ENCODE results near the gene MOB1A.
A peak's percentile ranks its signal among the peaks of the same experiment; 100 is the strongest.
"Not testable (repeated sequence)": the region's sequence is repeated elsewhere in the genome, so short reads cannot be mapped to it uniquely, and the experiment has no call there.

Gene MOB1A

DNA sequence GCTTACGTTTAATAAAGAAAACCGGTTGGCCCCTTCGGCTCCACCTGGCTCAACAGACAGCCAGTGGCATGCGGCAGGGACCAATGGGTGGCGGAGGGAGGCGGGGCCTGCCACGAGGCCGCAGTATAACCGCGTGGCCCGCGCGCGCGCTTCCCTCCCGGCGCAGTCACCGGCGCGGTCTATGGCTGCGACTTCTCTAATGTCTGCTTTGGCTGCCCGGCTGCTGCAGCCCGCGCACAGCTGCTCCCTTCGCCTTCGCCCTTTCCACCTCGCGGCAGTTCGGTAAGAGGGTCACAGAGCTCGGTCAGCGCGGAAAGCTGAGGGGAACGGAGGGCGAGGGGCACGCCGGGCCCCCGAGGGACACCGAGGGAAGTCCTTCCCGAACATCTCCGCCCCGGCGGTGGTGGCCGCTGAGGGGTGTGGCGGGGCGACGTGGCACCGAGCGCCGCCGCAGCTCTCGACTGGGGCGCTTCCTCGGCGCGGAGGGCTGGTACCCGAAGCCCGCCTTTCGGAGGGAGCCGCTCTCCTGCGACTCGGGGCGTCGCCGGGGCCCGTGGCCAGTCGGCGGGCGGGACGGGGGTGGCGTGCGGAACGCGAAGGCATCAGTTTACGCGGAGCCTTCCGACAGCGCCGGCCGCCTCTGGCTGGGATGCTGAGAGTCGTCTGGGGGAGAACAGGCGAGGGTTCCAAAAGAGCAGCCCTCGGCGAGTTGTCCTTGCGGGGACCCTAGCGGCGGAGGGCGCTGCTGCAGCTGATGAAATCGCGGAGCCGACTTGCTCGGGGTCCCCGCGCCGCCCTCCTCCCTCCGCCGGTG, 20.0 kb upstream of the MOB1A start, which contains the start of gene MTHFD2:
MTHFD2 (plus strand) TSS at position 155 of the 814 bp plus-strand sequence; CDS start at position 182, 27 bp downstream.
- DNase-seq (peak; percentile 93), ATAC-seq (peak; percentile 95)

DNA sequence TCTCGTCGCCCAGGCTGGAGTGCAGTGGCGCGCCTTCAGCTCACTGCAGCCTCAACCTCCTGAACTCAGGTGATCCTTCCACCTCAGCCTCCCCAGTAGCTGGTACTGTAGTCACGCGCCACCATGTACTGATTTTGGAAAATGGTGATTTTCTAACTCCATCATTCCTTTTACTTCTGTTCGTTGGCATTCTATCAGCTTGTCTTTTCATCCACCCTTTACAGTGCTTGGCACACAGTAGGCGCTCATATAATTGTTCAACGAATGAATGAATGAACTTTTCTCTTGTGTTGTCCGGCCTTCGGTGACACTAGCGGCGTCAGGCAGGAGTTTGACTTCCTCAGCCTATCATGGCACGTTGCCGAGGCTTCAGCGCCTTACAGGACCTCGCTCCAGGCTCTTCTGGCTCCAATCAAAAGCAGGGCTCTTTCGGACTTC, 19.4 kb upstream of the MOB1A start:
- DNase-seq (no peak), ATAC-seq (no peak)

DNA sequence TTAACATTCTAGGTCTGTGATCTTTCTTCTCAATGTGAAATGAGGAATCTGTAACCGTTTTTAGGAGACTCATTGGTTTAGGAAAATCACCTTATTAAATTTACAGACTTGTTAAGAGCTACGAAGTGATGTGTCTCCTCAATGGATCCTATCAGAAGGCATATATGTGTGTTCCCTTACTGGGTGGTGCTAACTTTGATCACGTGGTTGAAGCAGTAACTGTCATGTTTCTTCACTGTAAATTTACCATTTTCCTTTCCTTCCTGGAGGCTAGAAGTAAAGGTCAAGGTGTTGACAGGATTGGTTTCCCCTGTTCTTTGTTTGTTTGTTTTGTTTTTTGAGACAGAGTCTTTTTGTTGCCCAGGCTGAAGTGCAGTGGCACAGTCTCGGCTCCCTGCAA, 18.4 kb upstream of the MOB1A start:
- ATAC-seq = no peak
- DNase-seq = no peak

DNA sequence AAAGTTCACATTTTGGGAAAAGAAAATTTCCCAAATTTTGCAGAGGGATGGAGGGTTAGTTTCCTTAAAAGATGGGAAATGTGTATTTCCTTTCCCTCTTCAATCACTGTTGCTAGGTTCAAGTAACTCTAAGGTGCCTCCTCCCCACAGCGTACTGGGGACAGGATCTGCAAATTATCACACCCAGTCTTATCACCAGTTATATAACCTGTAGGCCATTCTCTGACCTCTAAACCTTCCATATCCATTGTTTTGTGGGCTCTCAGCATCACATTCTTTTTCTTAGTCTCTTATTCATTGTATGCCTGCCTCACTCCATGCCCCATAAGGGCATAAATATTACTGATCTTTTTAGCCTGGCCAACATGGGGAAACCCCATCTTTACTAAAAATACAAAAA, 16.1 kb upstream of the MOB1A start:
- DNase-seq = no peak
- ATAC-seq = no peak

DNA sequence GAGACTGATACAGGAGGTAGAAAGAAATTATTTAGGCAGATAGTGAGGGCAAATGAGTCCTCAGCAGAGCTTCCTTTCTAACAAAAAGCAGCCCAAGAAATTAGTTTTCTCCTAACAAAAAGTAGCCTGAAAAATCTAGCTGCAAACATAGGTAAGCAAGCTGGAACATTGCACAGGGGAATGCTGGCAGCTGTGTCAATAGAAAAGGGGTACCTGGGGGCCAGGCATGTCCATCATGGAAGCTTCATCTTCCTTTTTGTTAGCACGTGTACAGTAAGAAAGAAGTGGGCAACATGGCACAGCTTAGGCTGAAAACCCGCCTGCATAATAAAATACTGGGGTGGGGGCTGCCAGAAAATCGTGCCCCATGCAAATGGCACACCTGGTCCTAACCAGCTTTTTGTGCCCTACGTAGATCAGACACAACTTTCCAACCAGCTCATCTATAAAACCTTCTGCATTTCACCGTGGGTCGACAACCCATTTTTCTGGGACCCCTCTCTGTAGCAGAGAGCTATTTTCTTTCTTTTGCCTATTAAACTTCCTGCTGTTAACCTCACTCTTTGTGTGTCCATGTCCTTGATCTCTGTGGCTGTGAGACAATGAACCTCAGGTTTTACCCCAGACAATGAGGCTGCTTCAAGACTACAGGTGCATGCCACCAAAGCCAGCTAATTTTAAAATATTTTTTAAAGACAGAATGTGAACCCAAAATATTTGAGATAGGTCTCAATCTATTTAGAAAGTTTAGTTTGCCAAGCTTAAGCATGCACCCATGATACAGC, 13.1 kb upstream of the MOB1A start:
- DNase-seq (no peak), ATAC-seq (no peak)

DNA sequence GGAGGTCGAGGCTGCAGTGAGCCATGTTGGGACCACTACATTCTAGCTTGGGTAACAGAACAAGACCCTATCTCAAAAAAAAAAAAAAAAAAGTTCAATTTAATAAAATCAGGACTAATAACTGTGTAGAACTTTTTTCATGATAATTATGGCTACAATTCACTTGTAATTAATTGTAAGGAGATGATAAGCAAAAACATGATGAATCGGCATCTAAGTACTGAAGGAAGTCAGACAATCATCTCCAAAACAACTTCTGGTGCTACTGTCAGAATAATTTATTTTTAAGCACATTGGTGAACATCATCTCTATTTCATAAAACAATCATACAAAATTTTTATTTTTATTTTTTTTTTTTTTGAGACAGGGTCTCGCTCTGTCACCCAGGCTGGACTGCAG, 10.0 kb upstream of the MOB1A start:
- ATAC-seq (no peak), DNase-seq (no peak)

DNA sequence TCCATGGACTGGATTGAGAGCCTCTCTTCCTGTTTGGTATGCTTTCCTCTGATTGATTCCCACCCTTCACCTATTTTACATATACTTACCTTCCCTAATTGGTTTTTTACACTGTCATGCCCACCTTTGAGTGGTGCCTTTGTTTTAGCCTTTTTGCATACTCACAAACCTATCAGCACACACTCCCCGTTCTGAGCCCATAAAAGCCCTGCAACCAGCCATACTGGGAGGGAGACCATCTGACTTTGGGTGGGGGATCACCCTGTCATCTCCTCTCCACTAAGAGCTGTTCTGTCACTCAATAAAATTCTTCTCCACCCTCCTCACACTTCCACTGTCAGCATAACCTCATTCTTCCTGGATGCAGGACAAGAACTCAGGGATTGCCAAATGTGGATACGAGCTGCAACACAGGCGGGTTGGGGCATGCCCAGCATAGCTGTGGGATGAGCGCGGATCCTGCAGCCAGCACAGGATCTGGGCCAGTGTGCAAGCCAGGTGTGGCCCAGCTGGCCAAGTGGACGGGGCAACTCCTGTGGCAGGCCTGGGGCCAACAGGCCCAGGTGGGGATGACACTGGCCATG, 9.4 kb upstream of the MOB1A start:
- DNase-seq (no peak), ATAC-seq (no peak)

DNA sequence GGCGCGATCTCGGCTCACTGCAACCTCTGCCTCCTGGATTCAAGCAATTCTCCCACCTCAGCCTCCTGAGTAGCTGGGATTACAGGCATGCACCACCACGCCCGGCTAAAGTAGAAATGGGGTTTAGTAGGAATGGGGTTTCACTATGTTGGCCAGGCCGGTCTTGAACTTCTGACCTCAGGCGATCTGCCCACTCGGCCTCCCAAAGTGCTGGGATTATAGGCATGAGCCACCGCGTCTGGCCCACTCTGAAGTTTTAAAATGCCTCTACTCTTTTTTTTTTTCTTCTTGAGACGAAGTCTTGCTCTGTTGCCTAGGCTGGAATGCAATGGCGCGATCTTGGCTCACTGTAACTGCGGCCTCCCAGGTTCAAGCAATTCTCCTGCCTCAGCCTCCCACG, 8.0 kb upstream of the MOB1A start:
- not testable (repeated sequence) for ATAC-seq, DNase-seq

DNA sequence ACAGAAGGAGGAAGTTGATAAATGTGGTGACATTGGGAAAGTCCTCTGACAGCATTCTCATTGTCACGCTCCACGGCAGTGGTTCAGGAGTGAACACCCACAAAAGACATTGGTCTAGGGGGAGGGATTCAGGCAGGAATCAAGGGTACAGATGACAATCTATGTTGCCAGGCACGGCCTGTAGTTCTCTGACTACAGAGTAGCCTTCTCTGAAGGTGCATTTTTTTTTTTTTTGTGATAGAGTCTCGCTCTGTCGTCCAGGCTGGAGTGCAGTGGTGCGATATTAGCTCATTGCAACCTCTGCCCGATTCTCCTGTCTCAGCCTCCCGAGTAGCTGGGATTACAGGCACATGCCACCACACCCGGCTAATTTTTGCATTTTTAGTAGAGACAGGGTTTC, 7.4 kb upstream of the MOB1A start:
- peak; percentile 40 for DNase-seq

DNA sequence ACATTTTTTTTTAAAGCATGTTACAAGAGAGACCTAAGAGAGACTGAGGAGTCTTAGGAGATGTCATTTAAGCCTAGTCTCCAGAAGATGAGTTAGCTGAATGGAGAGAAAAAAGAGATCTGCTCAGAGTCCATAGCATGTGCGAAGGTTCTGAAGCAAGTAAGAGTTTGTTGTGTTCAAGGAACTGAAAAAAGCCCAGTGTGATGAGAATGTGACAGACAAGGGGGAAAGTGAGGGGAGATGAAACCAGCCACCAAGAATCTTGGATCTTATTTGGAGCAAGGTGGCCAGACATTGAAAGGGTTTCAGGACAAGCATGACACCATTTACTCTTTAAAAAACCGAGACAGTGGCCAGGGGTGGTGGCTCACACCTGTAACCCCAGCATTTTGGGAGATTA, 5.2 kb upstream of the MOB1A start:
- DNase-seq (no peak), ATAC-seq (no peak)

More for the DNA sequence above, 7.4 kb upstream of the MOB1A start:
- ATAC-seq = peak; percentile 87

DNA sequence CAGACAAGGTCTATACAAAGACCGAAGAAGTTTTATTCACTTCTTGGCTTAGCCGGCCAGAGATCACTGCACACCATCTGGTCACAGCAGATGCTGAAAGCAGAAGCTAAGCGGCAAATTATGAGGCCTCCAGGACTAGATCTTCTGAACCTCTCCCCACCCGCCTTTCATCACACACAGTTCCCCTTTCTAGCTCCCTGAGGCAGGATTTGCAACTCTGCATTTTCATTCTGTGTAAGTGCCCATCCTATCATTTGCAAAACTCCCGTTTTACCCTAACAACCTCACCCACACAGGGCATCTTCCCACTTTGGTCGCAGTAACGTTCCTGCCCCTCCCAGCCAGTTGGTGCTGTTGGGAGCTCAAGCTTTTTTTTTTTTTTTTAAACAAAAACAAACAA, 3.1 kb upstream of the MOB1A start:
- no peak for ATAC-seq
- no peak for DNase-seq

DNA sequence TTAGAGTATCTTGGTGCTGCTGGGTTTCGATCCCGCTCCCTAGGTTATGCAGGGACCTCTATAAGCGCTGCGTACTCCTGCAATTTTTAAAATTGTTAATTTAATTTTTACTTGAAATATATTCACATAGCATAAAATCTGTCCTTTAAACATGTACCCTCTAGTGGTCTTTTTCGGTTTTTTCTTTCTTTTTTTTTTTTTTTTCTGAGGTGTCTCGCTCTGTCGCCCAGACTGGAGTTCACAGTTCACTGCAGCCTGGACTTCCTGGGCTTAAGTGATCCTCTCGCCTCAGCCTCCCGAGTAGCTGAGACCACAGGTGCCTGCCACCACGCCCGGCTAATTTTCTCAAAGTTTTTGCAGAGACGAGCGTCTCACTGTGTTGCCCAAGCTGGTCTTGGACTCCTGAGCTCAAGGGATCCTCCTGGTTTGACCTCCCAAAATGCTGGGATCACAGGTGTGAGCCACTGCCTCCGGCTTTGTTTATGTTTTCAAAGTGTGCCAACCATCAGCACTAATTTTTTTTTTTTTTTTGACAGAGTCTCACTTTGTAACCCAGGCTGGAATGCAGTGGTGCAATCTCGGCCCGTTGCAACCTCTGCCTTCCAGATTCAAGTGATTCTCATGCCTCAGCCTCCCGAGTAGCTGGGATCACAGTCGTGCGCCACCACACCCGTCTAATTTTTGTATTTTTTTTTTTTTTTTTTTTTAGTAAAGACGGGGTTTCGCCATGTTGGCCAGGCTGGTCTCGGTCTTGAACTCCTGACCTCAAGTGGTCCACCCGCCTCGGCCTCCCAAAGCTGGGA, 585 bp upstream of the MOB1A start:
- no peak for DNase-seq
- ATAC-seq = peak; percentile 6

DNA sequence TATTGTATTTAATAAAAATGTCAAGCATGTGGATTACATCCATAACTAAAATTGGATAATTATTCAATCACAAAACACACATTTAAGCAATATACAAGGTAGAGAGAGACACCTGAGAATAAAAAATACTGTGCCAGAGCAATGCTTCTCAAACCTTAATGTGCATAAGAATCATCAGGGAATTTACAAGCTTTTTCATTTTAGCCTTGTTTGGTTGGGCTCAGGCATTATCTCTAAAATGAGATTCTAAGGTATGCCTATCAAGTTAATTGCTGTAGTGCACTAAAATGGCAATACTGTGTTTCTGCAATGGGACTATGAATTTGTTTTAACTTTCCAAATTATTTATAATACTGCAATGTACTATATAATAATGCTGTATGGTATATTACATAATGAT, 983 bp downstream of the MOB1A start:
- no peak for DNase-seq
- no peak for ATAC-seq

DNA sequence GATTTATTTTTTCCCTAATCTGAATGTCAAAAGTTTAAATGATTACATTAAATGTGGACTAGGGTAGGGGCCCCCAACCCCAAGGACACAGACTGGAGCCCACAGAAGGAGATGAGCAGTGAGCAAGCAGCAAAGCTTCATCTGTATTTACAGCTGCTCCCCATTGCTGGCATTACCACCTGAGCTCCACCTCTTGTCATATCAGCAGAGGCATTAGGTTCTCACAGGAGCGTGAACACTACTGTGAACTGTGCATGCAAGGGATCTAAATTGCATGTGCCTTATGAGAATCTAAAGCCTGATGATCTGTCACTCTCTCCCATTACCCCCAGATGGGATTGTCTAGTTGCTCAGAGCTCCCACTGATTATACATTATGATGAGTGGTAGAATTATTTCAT, 3.8 kb downstream of the MOB1A start:
- ATAC-seq (no peak), DNase-seq (no peak)

DNA sequence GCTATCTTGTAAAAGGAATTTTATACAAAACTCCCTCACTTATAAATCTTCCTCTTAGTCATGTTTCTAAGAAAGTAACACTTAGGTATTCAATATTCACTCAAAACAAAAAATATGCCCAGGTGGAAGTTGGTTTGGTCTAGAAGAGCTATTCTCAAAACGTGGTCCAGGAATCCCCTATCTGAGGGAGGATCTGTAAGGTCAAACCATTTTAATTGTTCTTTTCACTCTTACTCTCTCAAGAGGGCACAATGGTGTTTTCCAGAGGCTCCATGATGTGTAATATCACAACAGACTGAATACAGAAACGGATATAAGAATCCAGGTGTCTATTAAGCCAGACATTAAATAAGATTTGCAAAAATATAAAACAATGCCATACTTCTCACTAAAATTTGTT, 9.9 kb downstream of the MOB1A start:
- ATAC-seq (peak; percentile 78), DNase-seq (no peak)

DNA sequence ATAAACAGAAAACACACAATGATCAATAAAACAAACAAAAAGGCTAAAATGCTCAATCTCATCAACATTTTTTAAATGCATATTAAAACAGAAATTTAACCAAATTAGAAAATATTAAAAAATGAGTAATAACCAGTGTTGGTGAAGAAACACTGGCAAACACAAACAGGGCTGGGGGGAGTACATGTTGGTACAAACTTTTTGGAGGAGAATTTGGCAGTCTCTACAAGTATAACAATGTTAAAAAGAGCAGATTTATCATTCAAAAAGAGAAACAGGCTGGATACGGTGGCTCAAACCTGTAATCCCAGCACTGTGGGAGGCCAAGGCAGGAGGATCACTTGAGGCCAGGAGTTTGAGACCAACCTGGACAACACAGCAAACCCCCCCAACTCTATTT, 13.9 kb downstream of the MOB1A start:
- DNase-seq (no peak), ATAC-seq (no peak)

DNA sequence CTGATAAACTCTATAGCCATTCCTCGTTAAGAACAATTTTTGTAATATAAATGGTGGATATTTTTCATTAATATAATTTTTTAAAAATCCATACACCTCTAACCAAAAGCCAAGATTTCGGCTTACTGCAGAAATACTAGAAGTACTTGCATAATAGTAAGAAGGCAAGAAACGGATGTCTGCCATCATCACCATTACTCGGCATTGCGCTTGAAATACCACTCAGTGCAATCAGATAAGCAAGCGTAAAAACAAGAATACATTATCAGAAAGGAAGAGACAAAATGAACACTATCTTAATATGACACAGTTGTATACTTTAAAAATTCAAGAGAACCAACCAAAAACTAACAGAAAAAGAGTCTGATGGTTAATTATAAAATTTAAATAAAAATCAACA, 15.7 kb downstream of the MOB1A start:
- ATAC-seq = no peak
- no peak for DNase-seq

DNA sequence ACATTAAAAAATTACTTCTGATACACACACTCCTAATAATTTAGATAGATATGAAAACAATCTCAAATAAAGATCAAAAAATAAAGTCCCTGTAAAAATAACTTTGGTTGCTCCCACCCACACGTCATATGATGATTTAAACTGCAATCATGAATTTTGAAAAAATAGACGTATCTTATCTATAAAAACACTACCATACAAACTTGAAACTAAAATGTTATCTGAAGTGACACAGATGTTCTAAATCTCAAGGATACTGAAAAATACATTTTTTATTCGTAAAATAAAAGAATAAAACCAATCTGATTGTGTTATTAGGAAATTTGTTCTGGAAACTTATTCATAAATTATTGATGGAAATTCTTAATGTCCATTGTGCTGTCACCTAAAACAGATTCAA, 22.8 kb downstream of the MOB1A start:
- DNase-seq = no peak
- ATAC-seq = no peak

DNA sequence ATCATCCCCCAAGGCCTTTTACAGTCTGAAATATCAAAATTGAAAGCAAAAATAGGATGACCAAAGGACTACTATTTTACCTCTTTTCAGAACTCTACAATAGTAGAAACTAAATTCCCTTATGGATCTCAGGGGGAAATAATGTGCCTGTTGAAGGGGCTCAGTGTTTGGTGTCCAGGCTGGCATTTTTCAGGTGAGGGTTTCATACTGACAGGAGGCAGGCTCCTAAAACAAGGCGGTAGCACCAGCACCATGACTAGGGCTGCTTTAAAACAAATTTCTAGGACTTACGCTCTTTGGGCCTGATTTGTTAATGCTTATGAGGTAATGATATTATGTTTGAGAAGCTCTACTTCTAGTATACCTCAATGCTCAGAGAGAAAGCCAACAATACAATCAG, 25.7 kb downstream of the MOB1A start:
- ATAC-seq (no peak), DNase-seq (no peak)

DNA sequence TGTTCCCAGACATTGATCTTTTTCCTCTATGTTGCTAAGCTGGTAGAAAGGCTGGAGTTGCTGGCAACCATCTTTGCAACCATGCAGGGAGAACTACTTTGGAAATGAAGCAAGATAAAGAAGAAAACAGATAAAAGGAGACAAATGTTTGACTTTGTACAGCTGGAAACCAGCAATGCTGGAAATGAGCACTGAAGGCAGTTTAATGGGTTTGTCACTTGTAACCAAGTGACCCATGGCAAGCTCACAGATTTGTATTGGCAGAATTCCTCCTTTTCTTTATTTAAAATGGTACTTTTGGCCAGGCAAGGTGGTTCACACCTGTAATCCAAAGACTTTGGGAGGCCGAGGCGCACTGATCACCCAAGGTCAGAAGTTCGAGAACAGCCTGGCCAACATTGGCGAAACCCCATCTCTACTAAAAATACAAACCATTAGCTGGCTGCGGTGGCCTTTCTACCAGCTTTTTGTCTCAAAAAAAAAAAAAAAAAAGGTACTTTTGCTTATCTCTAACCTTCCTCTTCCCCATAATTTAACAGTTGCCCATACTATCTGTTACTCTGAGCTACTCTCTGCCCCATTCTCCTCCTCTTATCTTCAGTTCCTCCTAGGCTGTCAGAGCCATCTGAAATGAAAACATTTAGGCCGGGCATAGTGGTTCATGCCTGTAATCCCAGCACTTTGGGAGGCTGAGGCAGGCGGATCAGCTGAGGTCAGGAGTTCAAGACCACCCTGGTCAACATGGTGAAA, 28.9 kb downstream of the MOB1A start:
- DNase-seq (no peak), ATAC-seq (no peak)

DNA sequence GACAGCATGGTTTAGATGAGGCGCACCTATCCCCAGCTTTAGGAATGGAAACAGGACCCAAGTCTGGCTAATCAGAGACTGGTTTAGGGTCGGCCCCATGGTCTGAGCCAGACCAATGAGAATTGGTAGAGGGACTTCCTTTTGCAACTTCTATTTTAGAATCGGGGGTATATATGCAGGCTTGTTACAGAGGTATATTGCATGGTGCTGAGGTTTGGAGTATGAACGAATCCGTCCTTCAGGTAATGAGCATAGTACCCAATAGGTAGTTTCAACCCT, 29.5 kb downstream of the MOB1A start:
- DNase-seq = no peak
- ATAC-seq = no peak
